ENCODE measurements around the gene PCSK5.
A peak's percentile ranks its signal among the peaks of the same experiment; 100 is the strongest.

PCSK5 gene

DNA sequence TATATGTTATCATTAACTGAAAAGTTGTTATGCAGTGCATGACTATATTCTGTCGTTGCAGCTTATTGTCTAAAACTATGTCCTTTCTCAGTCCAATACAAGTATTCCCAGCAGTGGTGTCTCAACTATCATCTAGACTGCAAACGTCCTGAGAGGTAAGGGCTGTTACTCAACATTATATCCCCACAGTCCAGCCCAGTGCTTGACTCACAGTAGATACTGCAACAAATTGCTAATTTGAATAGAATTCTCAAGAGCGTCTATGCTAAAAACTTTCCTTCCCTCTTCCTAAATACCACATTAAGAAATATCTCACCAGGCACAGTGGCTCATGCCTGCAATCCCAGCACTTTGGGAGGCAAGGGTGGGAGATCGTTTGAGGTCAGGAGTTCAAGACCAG is 37.7 kb upstream of the PCSK5 start:
- no peak overlapping the region for H2AFZ ChIP-seq (ENCODE audit: low read length)
- DNase-seq: no peak
- no peak overlapping the region for H3K9ac ChIP-seq (ENCODE audit: low read length)
- H4K20me1 ChIP-seq (ENCODE audit: insufficient read depth, low read length): no peaks in the 10 kb centered on the region
- H3K4me3 ChIP-seq (ENCODE audit: low read length): no peak overlapping the region
- H3K4me2 ChIP-seq (ENCODE audit: low read depth, low read length): no peak overlapping the region
- no peaks in the 10 kb centered on the region for H3K9me3 ChIP-seq (replicated peaks; ENCODE audit: insufficient read depth, low read length)
- TF ChIP-seq, protein P1, sequence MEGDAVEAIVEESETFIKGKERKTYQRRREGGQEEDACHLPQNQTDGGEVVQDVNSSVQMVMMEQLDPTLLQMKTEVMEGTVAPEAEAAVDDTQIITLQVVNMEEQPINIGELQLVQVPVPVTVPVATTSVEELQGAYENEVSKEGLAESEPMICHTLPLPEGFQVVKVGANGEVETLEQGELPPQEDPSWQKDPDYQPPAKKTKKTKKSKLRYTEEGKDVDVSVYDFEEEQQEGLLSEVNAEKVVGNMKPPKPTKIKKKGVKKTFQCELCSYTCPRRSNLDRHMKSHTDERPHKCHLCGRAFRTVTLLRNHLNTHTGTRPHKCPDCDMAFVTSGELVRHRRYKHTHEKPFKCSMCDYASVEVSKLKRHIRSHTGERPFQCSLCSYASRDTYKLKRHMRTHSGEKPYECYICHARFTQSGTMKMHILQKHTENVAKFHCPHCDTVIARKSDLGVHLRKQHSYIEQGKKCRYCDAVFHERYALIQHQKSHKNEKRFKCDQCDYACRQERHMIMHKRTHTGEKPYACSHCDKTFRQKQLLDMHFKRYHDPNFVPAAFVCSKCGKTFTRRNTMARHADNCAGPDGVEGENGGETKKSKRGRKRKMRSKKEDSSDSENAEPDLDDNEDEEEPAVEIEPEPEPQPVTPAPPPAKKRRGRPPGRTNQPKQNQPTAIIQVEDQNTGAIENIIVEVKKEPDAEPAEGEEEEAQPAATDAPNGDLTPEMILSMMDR (IDR thresholded peaks at IDR 0.05; ENCODE audit: low read length): no peak
- TF ChIP-seq EZH2phosphoT487 (IDR thresholded peaks at IDR 0.05; ENCODE audit: low read length): no peak
- no peak for TF ChIP-seq EZH2 (optimal IDR thresholded peaks at IDR 0.05; ENCODE audit: low read depth, low read length)
- no peaks in the 10 kb centered on the region for H3K79me2 ChIP-seq (ENCODE audit: low read length)
- no peaks in the 10 kb centered on the region for H3F3A ChIP-seq (ENCODE audit: insufficient read depth, low read length)
- H3K36me3 ChIP-seq (replicated peaks; ENCODE audit: insufficient read depth, low read length): no peaks in the 10 kb centered on the region
- no peaks in the 10 kb centered on the region for H3K9me2 ChIP-seq (replicated peaks; ENCODE audit: insufficient read depth, low read length)
- H3K27ac ChIP-seq (ENCODE audit: low read length): no peak overlapping the region
- H3K27me3 ChIP-seq (replicated peaks; ENCODE audit: insufficient read depth, low read length): no peaks in the 10 kb centered on the region
- H3K4me1 ChIP-seq (ENCODE audit: low read length): no peaks in the 10 kb centered on the region

DNA sequence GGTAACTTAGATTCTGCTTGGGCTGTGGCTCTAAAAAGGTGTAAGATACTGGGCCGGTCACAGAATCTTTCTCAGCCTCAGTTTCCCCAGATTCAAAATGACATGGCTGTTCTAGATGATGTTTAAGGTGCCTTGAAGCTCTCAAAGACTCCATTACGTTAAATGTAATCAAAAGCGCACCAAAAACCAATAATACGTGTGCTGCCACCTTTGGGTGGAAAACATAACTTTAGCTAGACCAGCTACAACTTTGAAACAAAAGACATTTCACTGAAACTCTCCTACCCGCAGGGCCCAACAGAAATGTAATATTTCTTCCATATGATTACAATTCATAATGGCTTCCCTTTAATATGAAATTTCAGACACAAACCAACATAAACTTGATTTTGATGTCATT is 35.0 kb upstream of the PCSK5 start:
- H3F3A ChIP-seq (ENCODE audit: insufficient read depth, low read length): no peaks in the 10 kb centered on the region
- peak; percentile 43 for DNase-seq
- no peaks in the 10 kb centered on the region for H3K79me2 ChIP-seq (ENCODE audit: low read length)
- no peaks in the 10 kb centered on the region for H3K27me3 ChIP-seq (replicated peaks; ENCODE audit: insufficient read depth, low read length)
- no peak overlapping the region for H3K4me2 ChIP-seq (ENCODE audit: low read depth, low read length)
- no peaks in the 10 kb centered on the region for H4K20me1 ChIP-seq (ENCODE audit: insufficient read depth, low read length)
- no peaks in the 10 kb centered on the region for H3K4me1 ChIP-seq (ENCODE audit: low read length)
- no peak overlapping the region for H3K9ac ChIP-seq (ENCODE audit: low read length)
- H3K36me3 ChIP-seq (replicated peaks; ENCODE audit: insufficient read depth, low read length): no peaks in the 10 kb centered on the region
- H3K9me3 ChIP-seq (replicated peaks; ENCODE audit: insufficient read depth, low read length): no peaks in the 10 kb centered on the region
- H2AFZ ChIP-seq (ENCODE audit: low read length): no peak overlapping the region
- H3K9me2 ChIP-seq (replicated peaks; ENCODE audit: insufficient read depth, low read length): no peaks in the 10 kb centered on the region
- H3K4me3 ChIP-seq (ENCODE audit: low read length): no peak overlapping the region
- TF ChIP-seq, protein P1 (IDR thresholded peaks at IDR 0.05; ENCODE audit: low read length): peak; percentile 49
- TF ChIP-seq EZH2phosphoT487 (IDR thresholded peaks at IDR 0.05; ENCODE audit: low read length) (no peak), EZH2 (optimal IDR thresholded peaks at IDR 0.05; ENCODE audit: low read depth, low read length) (no peak)
- H3K27ac ChIP-seq (ENCODE audit: low read length): no peak overlapping the region

DNA sequence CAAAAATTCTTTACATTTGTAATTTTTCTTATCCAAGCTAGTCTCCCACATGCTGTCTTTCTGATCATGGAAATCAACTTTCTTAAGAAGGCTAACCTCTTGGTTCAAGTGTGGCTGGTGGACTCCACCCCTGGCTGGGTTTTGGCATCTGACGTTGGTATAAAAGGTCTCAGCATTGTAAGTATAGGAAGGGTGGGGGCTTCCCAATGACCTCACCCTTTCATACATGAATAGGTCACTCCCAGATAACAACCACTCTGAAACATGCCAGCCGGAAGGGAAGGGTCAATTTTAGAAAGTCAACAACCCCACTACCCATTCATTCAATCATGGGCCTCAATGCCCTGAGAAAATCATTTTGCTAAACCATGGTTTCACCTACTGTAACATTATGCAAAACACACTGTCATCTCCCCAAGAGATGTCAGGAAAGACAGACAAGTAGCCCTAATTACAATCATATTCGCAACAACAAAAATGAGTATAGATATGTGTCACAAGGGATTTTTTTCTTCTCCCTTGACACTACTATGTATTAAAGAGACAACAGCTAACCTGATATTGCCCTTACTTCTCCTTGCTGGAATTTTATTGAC is 31.9 kb upstream of the PCSK5 start:
- Histone ChIP-seq H3K4me1 (ENCODE audit: low read length) (no peaks in the 10 kb centered on the region), H3K27me3 (replicated peaks; ENCODE audit: insufficient read depth, low read length) (no peaks in the 10 kb centered on the region), H4K20me1 (ENCODE audit: insufficient read depth, low read length) (no peaks in the 10 kb centered on the region), H3F3A (ENCODE audit: insufficient read depth, low read length) (no peaks in the 10 kb centered on the region), H2AFZ (ENCODE audit: low read length) (no peak overlapping the region), H3K9me2 (replicated peaks; ENCODE audit: insufficient read depth, low read length) (no peaks in the 10 kb centered on the region), H3K79me2 (ENCODE audit: low read length) (no peaks in the 10 kb centered on the region), H3K4me3 (ENCODE audit: low read length) (no peak overlapping the region), H3K9ac (ENCODE audit: low read length) (no peak overlapping the region), H3K4me2 (ENCODE audit: low read depth, low read length) (no peak overlapping the region), H3K36me3 (replicated peaks; ENCODE audit: insufficient read depth, low read length) (no peaks in the 10 kb centered on the region), H3K27ac (ENCODE audit: low read length) (no peak overlapping the region), H3K9me3 (replicated peaks; ENCODE audit: insufficient read depth, low read length) (no peaks in the 10 kb centered on the region)
- DNase-seq: no peak
- TF ChIP-seq, protein P1 (IDR thresholded peaks at IDR 0.05; ENCODE audit: low read length): no peak
- no peak for TF ChIP-seq EZH2 (optimal IDR thresholded peaks at IDR 0.05; ENCODE audit: low read depth, low read length)
- TF ChIP-seq EZH2phosphoT487 (IDR thresholded peaks at IDR 0.05; ENCODE audit: low read length): no peak
